Eye (tissue), 1 donor: Measurements from ENCODE around the gene FNDC3B.
A peak's percentile ranks its signal among the peaks of the same experiment; 100 is the strongest.
"Not testable (repeated sequence)": the region's sequence is repeated elsewhere in the genome, so short reads cannot be mapped to it uniquely, and the experiment has no call there.

Source experiments
- DNase-seq: peaks from one replicate; pipeline ENCODE4 v3.0.0-alpha.2; 2015

FNDC3B gene

DNA sequence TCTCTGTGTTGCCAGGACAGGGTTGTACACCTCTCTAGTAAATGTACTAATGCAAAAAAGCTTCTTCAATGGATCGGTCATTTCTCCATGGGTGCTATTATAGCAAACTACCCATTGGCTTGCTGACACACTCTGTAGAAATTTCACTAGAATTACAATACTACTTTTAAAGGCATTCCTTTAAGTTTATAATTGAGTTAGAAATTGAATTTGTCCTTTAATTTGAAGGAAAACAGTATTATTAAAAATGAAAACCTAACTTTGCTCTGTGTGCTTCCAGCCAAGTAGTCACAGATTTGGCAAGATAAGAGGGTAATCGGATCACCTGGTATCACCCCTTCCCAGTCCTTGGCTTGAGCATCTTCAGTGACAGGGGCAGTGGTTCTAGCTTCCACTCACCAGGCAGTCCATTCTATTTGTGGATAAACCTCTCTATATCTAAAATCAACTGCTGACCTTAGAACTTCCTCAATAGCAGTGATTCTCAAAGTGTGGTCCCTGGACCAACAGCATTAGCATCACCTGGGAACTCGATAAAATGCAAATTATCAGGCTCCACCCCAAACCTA is 315.6 kb downstream of the FNDC3B start:
- no peak for DNase-seq

DNA sequence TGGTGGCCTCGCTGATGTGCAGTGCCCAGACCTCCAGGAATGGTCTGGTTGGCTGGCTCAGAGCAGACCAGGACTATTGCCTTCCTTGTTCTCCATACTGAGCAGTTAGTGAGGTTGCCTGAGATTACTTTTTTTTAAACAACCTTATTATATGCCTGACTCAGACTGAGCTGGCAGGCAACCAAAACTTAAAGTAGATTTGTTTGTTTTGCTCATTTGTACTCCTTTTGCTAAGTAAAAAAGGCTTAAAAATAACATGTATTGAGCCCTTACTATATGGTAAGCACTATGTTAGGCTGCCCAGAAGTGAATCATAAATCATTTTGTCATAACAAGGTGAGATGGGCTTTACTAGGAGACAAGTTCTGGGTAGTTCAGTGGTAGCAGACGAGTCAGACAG is 316.5 kb downstream of the FNDC3B start:
- peak; percentile 25 for DNase-seq

DNA sequence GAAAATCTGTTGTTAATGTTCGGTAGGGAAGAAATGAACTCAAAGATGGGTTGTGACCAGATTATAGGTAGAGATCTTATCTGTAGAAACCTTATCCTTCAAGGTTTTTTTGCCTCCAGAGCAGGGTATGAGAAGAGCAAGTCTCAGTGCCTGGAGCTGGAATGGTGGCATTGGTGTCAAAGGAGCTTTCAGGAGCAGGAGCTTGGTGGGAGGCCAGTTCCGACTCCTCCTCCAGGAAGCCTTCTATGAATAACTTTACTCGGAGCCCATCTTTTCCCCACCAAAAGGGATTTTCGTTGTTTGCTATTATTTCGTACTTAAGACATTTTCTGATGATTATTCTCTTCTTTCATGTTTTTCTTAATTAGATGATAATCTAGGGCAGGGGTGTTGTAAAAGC is 317.0 kb downstream of the FNDC3B start:
- DNase-seq, result no peak

- DNase-seq, result no peak
Observed at GRCh38 chr3:172357850-172358754, 318.7 kb downstream of the FNDC3B start.

- no peak for DNase-seq
Observed at GRCh38 chr3:172359231-172359630, 319.9 kb downstream of the FNDC3B start.

DNA sequence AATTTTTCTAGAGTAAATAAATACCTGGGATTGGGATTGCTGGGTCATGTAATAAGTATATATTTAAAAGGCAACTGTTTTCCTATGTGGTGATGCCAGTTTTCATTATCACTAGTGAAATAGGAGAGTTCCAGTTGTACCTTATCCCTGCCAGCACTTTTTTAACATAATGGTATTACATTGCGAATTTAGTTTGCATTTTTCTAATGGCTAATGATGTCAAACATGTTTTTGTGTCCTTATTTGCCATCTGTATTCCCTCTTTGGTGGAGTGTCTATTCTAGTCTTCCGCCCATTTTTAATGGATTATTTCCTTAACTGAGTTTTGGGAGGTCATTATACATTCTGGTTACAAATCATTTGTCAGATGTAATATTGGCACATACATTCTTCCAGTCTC is 320.6 kb downstream of the FNDC3B start:
- no peak for DNase-seq

DNA sequence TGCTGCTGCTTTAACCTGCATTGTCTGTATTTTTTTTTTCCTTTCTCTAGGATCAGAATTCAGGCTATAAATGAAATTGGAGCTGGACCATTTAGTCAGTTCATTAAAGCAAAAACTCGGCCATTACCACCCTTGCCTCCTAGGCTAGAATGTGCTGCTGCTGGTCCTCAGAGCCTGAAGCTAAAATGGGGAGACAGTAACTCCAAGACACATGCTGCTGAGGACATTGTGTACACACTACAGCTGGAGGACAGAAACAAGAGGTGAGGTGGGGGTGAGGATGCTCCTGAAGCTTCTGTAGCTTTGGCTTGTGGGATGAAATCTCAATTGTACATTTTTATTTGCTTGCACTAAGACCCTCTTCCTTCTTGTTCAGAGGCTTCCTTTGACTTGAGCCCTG is 323.2 kb downstream of the FNDC3B start:
- DNase-seq, result no peak

DNA sequence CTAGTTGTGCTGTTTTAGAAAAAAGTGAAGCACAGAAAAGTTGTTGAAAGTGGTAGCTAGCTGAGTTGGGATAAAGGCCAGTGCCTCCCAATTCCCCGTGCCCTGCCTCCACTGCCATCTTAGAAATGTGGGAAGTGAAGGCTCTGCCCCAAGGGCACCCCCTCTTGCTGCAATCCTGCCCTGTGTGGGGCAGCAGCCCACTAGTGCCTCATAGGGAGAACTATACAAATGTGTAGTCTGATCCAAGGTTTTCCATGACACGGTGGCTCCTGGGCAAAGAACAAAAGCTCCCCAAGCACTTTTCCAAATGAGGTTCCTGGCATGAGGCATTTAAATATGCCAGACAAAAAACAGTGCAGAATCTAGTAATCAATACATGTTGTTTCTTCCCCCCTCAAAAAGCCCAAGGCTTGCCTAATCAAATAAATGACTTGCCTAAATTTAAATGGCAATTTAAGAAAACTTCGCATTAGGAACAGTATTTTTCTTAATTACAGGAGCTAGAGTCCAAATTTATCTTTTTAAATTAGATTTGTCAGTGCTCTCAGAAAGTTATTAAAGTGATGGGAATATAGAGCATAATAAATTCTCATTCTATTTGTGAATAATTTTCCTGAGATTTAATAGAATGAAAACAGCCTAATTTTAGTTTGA is 325.1 kb downstream of the FNDC3B start:
- DNase-seq, result no peak

DNA sequence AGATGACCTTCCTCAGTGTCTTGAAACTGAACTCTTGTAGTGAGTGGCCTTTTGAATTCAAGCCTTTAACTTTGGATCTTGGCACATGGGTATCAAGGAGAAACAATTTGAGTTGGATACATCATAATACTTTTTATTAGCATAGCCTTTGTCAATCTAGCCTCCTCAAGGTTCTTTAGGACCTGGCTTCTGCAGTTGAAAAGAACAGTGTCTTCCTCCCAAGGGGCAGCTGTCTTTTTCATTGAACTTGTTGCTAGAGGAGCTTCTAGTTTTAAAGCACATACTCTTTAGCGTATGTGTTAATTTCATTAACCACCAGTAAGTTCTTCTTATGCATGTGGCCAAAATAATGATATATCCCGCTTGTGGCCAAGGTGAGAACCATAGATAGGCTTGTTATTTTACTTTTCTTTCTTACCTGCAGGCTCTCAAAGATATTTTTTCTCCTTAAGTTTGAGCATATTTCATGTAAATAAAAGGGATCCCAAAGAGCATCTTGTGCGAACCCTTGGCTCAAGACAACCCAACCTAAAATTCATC is 325.7 kb downstream of the FNDC3B start:
- DNase-seq, result no peak

DNA sequence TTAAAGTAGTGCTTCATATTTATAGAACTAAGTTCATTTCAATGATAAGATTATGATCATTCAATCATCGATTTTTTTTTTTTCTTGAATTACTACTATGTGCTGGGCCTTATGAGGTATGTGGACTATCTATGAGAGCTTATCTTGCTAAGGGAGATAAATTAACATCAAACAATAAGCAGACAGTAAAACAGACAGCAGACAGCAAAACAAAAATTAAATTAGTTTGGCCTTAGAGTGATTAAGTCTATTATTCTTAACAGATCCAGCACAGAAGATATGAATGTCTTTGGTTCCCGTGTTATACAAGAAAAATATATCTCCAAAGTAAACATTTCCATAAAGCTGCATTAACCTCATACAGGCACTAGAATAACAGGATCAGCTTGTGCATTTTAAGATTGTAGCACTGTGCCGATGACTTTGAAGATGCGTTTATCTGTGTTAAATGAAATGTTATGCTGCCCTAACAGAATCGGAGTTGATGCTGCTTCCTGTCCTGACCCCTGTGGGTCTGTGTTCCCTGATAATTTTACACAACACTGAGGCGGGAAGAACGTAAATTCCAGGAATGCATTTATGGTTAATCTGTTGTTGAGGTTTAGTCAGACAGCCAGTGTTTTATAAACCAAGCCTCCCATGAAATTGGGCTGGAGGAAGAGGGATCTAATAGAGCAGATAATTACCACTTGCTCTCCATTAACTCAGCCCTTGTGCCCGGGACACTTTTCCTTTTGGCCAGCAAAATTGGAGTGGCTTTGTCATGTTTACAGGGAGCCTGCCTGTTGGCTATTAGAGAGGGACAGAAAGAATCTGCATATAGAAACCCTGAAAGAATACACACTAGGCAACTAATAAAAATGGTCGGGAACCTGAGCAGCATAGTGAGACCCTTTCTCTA is 328.1 kb downstream of the FNDC3B start:
- peak; percentile 45 for DNase-seq

GRCh38 chr3:172368556-172368955 is 329.2 kb downstream of the FNDC3B start:
- not testable (repeated sequence) for DNase-seq

- no peak for DNase-seq
Observed at GRCh38 chr3:172369590-172370259, 330.3 kb downstream of the FNDC3B start.

GRCh38 chr3:172370419-172370818 is 331.0 kb downstream of the FNDC3B start:
- DNase-seq, result no peak

- no peak for DNase-seq
Observed at GRCh38 chr3:172371544-172371943, 332.2 kb downstream of the FNDC3B start.

DNA sequence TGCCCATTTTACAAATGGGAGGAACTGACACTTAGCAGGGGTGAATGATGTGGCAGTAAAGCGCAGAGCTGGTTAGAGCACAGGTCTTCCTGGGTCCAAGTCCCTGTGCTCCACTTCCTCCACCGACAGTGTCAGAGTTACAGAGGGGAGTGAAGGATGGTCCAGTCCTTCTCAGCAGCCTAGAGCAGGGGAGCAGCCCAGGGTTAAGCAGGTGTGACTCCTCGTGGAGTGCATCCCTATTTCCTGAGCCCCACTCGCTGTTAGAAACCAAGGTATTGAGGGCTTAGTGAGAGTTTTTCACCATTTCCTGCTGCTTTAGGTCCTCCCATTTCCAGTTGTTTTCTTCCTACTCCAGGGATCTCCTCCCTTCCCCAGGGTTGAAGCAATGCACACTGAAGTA is 333.5 kb downstream of the FNDC3B start:
- DNase-seq, result no peak

DNA sequence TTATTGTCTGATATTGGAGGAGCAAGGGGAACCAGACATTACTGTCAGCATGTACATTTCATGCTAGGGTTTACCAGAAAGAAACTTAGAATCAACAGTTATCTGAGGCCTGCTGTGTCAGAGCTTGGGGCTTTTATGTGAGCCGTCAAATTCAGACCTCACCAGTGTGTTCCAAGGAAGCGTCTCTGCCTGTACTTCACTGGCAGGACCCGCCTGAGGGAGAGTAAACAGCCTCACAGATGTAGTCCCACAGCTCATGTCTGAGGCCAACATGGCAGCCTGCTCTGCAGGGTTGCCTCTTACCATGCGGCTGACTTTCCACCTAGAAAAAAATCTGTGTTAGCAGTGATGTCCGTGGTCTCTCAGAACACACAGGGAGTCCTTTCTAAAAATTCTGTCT is 334.5 kb downstream of the FNDC3B start:
- no peak for DNase-seq

DNA sequence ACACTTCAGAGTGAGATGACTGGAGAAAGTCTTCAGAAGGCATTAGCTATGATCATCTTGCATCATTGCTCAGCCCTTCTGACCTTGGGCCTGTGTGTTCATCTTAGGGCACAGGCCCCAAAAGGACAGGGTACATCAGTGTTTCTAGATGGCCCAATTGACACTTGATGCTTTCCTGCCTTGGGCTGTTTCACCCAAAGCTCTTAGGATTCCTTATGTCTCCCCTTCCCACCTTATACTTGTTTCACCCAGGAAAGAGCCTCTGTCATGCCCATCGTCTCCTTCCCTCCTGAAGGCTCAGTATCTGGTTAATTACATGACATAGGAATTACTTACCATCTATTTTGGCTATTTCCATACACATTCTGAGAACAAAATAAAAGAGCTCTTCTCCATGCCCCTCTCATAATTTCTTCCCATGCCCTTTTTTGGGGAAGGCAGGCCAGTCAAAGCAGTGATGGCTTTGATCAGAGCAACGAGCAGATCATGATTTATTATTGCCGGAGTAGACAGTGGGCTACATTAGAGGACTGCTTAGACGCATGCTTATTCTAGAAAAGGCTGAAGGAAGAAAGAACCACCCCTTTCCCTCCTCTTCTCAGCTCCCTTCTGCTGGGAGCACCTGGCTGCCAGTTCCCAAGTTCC is 335.9 kb downstream of the FNDC3B start:
- DNase-seq, result no peak

GRCh38 chr3:172376402-172376801 is 337.0 kb downstream of the FNDC3B start:
- DNase-seq, result no peak

DNA sequence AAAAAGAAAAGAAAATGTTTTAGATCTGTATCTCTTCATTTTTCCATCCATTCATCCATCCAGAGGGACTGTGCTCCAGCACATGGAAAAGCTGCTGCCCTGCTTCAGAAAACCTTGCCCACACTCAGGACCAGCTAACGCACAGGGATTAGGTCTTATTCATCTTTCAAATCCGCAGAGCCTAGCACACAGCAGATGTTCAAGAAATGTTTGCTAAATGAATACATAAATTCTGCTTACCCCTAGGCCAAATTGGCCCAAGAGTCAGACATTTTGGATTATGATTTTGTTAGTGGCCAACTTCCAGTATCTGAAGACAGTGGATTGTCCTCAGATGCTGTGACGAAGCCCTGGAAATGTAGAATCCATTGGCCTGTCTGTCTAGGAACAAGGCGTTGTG is 337.5 kb downstream of the FNDC3B start:
- DNase-seq, result no peak

DNA sequence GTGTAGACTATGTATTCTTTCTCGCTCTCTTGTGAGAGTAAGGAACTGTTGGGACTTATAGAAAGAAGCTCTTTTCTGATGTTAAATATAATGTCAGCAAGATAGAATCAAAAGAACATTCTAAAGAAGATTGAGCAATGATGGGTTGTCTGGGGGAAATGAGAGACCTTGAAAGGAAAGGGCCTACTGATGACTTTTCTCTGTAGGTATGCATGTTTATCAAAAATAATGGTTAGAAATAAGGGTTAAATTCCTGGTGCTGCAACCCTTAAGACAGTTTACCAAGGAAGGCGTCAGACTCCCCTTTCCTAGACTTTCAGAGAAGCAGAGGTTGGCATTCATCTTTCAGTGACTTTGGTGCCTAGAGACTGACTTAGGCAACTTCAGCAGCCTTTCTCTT is 339.1 kb downstream of the FNDC3B start:
- DNase-seq, result no peak

DNA sequence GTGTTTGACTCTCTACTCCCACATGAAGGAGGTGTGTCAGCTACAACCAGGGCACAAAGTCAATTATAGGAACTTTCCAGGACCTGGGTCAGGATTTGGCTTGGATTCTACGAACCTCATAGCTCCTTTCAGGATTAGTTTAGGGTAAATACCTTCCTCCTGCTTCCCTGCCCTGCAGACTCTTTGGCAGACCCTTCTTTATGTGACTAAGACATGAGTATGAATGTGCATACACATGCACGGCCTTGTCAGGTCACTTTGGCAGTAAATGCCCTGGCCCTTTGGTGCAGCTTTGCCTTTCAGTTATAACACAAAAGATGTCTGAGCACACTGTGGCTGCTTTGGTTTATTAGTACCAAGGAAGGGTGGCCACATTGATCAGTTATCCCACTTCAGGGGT is 340.0 kb downstream of the FNDC3B start:
- no peak for DNase-seq

- no peak for DNase-seq
Observed at GRCh38 chr3:172380632-172381031, 341.3 kb downstream of the FNDC3B start.
